Vagina (tissue), 2 donors: Measurements from ENCODE around the gene LRRC37B.
"Not testable (repeated sequence)": the region's sequence is repeated elsewhere in the genome, so short reads cannot be mapped to it uniquely, and the experiment has no call there.

ENCODE experiments used
- POLR2A ChIP-seq, 2 donors: fragments of 450-650 bp; IDR thresholded peaks; one replicate each; pipeline ENCODE4 v1.6.1; 2017; ENCODE audit warnings: antibody characterized with exemption in 2 of 2, mild to moderate bottlenecking in 2 of 2, moderate library complexity in 2 of 2
- POLR2AphosphoS5 ChIP-seq, 2 donors: sonication (generic); formaldehyde crosslinking; IDR thresholded peaks; one replicate each; pipeline ENCODE4 v1.9.0; 2017; ENCODE audit warnings: antibody characterized with exemption in 2 of 2, mild to moderate bottlenecking in 2 of 2, low read depth in 1 of 2; ENCODE audit not compliant: insufficient read depth in 1 of 2
- TF ChIP-seq, protein P1 (sequence below), 3 experiments: fragments of 450-650 bp in 2 of 3; fragments of 200-600 bp in 1 of 3; sonication (generic) in 1 of 3; IDR thresholded peaks; one replicate each; pipeline ENCODE4 v1.5.1; 2017 to 2019; ENCODE audit warnings: antibody characterized with exemption in 3 of 3, mild to moderate bottlenecking in 2 of 3, moderate library complexity in 2 of 3

DNA sequence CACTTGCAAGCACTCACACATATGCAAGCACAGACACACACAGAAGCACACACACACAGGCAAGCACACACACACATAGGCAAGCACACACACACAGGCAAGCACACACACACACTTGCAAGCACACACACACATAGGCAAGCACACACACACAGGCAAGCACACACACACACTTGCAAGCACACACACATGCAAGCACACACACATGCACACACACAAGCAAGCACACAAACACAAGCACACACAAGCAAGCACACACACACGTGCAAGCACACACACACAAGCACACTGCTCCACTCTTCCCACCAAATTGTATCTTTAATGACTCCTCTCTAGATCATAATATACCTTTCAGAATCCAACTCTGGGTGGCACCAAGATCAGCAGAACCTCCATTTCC lies 84.9 kb downstream of the LRRC37B start:
- TF ChIP-seq, protein P1, sequence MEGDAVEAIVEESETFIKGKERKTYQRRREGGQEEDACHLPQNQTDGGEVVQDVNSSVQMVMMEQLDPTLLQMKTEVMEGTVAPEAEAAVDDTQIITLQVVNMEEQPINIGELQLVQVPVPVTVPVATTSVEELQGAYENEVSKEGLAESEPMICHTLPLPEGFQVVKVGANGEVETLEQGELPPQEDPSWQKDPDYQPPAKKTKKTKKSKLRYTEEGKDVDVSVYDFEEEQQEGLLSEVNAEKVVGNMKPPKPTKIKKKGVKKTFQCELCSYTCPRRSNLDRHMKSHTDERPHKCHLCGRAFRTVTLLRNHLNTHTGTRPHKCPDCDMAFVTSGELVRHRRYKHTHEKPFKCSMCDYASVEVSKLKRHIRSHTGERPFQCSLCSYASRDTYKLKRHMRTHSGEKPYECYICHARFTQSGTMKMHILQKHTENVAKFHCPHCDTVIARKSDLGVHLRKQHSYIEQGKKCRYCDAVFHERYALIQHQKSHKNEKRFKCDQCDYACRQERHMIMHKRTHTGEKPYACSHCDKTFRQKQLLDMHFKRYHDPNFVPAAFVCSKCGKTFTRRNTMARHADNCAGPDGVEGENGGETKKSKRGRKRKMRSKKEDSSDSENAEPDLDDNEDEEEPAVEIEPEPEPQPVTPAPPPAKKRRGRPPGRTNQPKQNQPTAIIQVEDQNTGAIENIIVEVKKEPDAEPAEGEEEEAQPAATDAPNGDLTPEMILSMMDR (IDR thresholded peaks at IDR 0.05), result not testable (repeated sequence)
- TF ChIP-seq POLR2AphosphoS5 (IDR thresholded peaks at IDR 0.05; ENCODE audit: insufficient read depth in 1 of 2, low read depth in 1 of 2); POLR2A (IDR thresholded peaks at IDR 0.05): not testable (repeated sequence)
